ENCODE results near the gene CSPG4. TPM values are rescaled to one million over a fixed set of nuclear protein-coding genes. Genes with fewer than 3 reads are reported as not detected.
A peak's percentile ranks its signal among the peaks of the same experiment; 100 is the strongest.

CSPG4 gene
- total RNA-seq, 1 experiment from 2014 or later, result 0.20 TPM

GRCh38 chr15:75671730-75672602 lies 40.7 kb downstream of the CSPG4 start:
- no peak for DNase-seq
- intact Hi-C loops (cut with micrococcal nuclease; ENCODE audit: unreplicated experiment), result loop anchor here (1.0 kb wide), 1 partner anchor 8 kb away; no protein-coding TSS in a partner anchor
- peak overlapping the region; percentile 60 for H3K27ac Mint-ChIP-seq (ENCODE audit: unreplicated experiment)
- H3K27me3 Mint-ChIP-seq (ENCODE audit: insufficient read depth, unreplicated experiment), result no peaks in the 10 kb centered on the region
- H3K27me3 ChIP-seq (replicated peaks; ENCODE audit: control insufficient read depth, insufficient read depth, low read length), result no peaks in the 10 kb centered on the region
- ChIA-PET CTCF (interaction anchor here (1.0 to 2.0 kb wide), 6 partner anchors 8 to 304 kb away, joined by 3 to 13 read pairs (median 3); partner anchors contain the start of genes SNUPN and SNX33), POLR2A (interaction anchor here (0.5 to 2.6 kb wide), 4 partner anchors 20 to 471 kb away, joined by 3 to 10 read pairs (median 6); partner anchors contain the start of genes IMP3 and SNX33)
- no peaks in the 10 kb centered on the region for H3K9me3 ChIP-seq
- H3K36me3 ChIP-seq (ENCODE audit: control insufficient read depth, insufficient read depth, low read length), result no peaks in the 10 kb centered on the region
- peaks cover 7% of the 10 kb centered on the region for H3K4me1 Mint-ChIP-seq (ENCODE audit: low read depth, unreplicated experiment)
- no peaks in the 10 kb centered on the region for H3K36me3 Mint-ChIP-seq (ENCODE audit: insufficient read depth, unreplicated experiment)
- no peak overlapping the region for H3K4me3 Mint-ChIP-seq (ENCODE audit: unreplicated experiment)
- H3K4me3 ChIP-seq (ENCODE audit: low read depth, low read length), result no peak overlapping the region
- no peak for TF ChIP-seq CTCF (IDR thresholded peaks at IDR 0.05; ENCODE audit: insufficient read depth in 1 of 2, low read depth in 1 of 2, low read length in 1 of 2, severe bottlenecking in 1 of 2, unreplicated experiment in 1 of 2)
- H3K9me3 Mint-ChIP-seq (ENCODE audit: unreplicated experiment), result no peaks in the 10 kb centered on the region
- no TSS peak for BruUV-seq (replicated peaks)
- peaks cover 25% of the 10 kb centered on the region for H3K4me1 ChIP-seq

GRCh38 chr15:75669879-75670212 lies 42.8 kb downstream of the CSPG4 start:
- CTCF ChIA-PET, result no interaction called here
- BruUV-seq (replicated peaks), result no TSS peak
- TF ChIP-seq CTCF (IDR thresholded peaks at IDR 0.05; ENCODE audit: insufficient read depth in 1 of 2, low read depth in 1 of 2, low read length in 1 of 2, severe bottlenecking in 1 of 2, unreplicated experiment in 1 of 2), result no peak
- peaks cover 8% of the 10 kb centered on the region for H3K36me3 Mint-ChIP-seq (ENCODE audit: insufficient read depth, unreplicated experiment)
- H3K36me3 ChIP-seq (ENCODE audit: control insufficient read depth, insufficient read depth, low read length), result no peaks in the 10 kb centered on the region; the same call in 1 of the 2 replicates
- DNase-seq, result no peak
- H3K9me3 ChIP-seq, result no peaks in the 10 kb centered on the region
- peaks cover 26% of the 10 kb centered on the region for H3K4me1 Mint-ChIP-seq (ENCODE audit: low read depth, unreplicated experiment)
- H3K4me1 ChIP-seq, result peaks cover 44% of the 10 kb centered on the region
- H3K27me3 ChIP-seq (replicated peaks; ENCODE audit: control insufficient read depth, insufficient read depth, low read length), result no peaks in the 10 kb centered on the region
- H3K27me3 Mint-ChIP-seq (ENCODE audit: insufficient read depth, unreplicated experiment), result no peaks in the 10 kb centered on the region
- no peak overlapping the region for H3K27ac Mint-ChIP-seq (ENCODE audit: unreplicated experiment)
- POLR2A ChIA-PET, result no interaction called here
- intact Hi-C loops (cut with micrococcal nuclease; ENCODE audit: unreplicated experiment), result no loop called here
- no peaks in the 10 kb centered on the region for H3K9me3 Mint-ChIP-seq (ENCODE audit: unreplicated experiment)
- H3K4me3 Mint-ChIP-seq (ENCODE audit: unreplicated experiment), result no peak overlapping the region
- no peak overlapping the region for H3K4me3 ChIP-seq (ENCODE audit: low read depth, low read length)

- CTCF ChIA-PET, result no interaction called here
These were observed 43.3 kb downstream of the CSPG4 start for GRCh38 chr15:75669191-75669878.

More at GRCh38 chr15:75669191-75669878, 43.3 kb downstream of the CSPG4 start:
- no peak for TF ChIP-seq CTCF (IDR thresholded peaks at IDR 0.05; ENCODE audit: insufficient read depth in 1 of 2, low read depth in 1 of 2, low read length in 1 of 2, severe bottlenecking in 1 of 2, unreplicated experiment in 1 of 2)
- H3K4me1 ChIP-seq, result peaks cover 49% of the 10 kb centered on the region
- no peaks in the 10 kb centered on the region; the same call in 1 of the 2 replicates for H3K36me3 ChIP-seq (ENCODE audit: control insufficient read depth, insufficient read depth, low read length)
- H3K27ac Mint-ChIP-seq (ENCODE audit: unreplicated experiment), result no peak overlapping the region
- DNase-seq, result no peak
- H3K9me3 Mint-ChIP-seq (ENCODE audit: unreplicated experiment), result no peaks in the 10 kb centered on the region
- no peaks in the 10 kb centered on the region for H3K27me3 ChIP-seq (replicated peaks; ENCODE audit: control insufficient read depth, insufficient read depth, low read length)
- no peak overlapping the region for H3K4me3 Mint-ChIP-seq (ENCODE audit: unreplicated experiment)
- H3K36me3 Mint-ChIP-seq (ENCODE audit: insufficient read depth, unreplicated experiment), result peaks cover 13% of the 10 kb centered on the region
- no peak overlapping the region for H3K4me3 ChIP-seq (ENCODE audit: low read depth, low read length)
- intact Hi-C loops (cut with micrococcal nuclease; ENCODE audit: unreplicated experiment), result no loop called here
- H3K9me3 ChIP-seq, result no peaks in the 10 kb centered on the region
- POLR2A ChIA-PET, result no interaction called here
- H3K4me1 Mint-ChIP-seq (ENCODE audit: low read depth, unreplicated experiment), result peaks cover 31% of the 10 kb centered on the region
- H3K27me3 Mint-ChIP-seq (ENCODE audit: insufficient read depth, unreplicated experiment), result no peaks in the 10 kb centered on the region
- BruUV-seq (replicated peaks), result no TSS peak
